Loucy (cell line): ENCODE results near the gene DSC2.

ENCODE experiments used
- H2AFZ ChIP-seq: fragments of 200-600 bp; sonication (generic); 2 replicates; pipeline ENCODE4 v1.6.0; 2016; ENCODE audit warnings: antibody characterized with exemption, mild to moderate bottlenecking, low read length, moderate library complexity
- H3F3A ChIP-seq: fragments of 200-600 bp; 2 replicates; pipeline ENCODE4 v1.6.0; 2016; ENCODE audit warnings: antibody characterized with exemption, low read depth, mild to moderate bottlenecking
- H3K27me3 ChIP-seq: fragments of 200-600 bp; sonication (generic); 2 replicates; pipeline ENCODE4 v1.6.1; 2014; ENCODE audit warnings: low read length, mild to moderate bottlenecking; ENCODE audit not compliant: insufficient read depth, poor library complexity, severe bottlenecking
- H3K36me3 ChIP-seq: fragments of 200-600 bp; sonication (generic); 2 replicates; pipeline ENCODE4 v1.6.1; 2016; ENCODE audit warnings: low read length; ENCODE audit not compliant: insufficient read depth
- H3K4me1 ChIP-seq: fragments of 200-600 bp; sonication (generic); 2 replicates; pipeline ENCODE4 v1.5.1; 2014; ENCODE audit warnings: low read length, mild to moderate bottlenecking; ENCODE audit not compliant: insufficient read depth, poor library complexity, severe bottlenecking
- H3K4me2 ChIP-seq: fragments of 200-600 bp; sonication (generic); 2 replicates; pipeline ENCODE4 v1.6.0; 2014; ENCODE audit warnings: antibody characterized with exemption, low read length, low read depth, mild to moderate bottlenecking; ENCODE audit not compliant: poor library complexity, severe bottlenecking
- H3K4me3 ChIP-seq: fragments of 200-600 bp; sonication (generic); 2 replicates; pipeline ENCODE4 v1.5.1; 2014; ENCODE audit warnings: low read length, mild to moderate bottlenecking, mixed read lengths; ENCODE audit not compliant: poor library complexity, severe bottlenecking
- H3K79me2 ChIP-seq: fragments of 200-600 bp; sonication (generic); 2 replicates; pipeline ENCODE4 v1.6.1; 2014; ENCODE audit warnings: low read length; ENCODE audit not compliant: insufficient read depth
- H3K9ac ChIP-seq: fragments of 200-600 bp; sonication (generic); 2 replicates; pipeline ENCODE4 v1.6.0; 2014; ENCODE audit warnings: mild to moderate bottlenecking, low read depth, low read length, moderate library complexity; ENCODE audit not compliant: poor library complexity, severe bottlenecking
- H3K9me2 ChIP-seq: fragments of 200-600 bp; sonication (generic); replicated peaks from 2 replicates; pipeline ENCODE4 v1.6.1; 2016; ENCODE audit warnings: low read depth, low read length, mixed read lengths
- H3K9me3 ChIP-seq: fragments of 200-600 bp; sonication (generic); 2 replicates; pipeline ENCODE4 v1.6.1; 2014; ENCODE audit warnings: mild to moderate bottlenecking, antibody characterized with exemption, low read length, low read depth; ENCODE audit not compliant: insufficient read depth
- H4K20me1 ChIP-seq: fragments of 200-600 bp; sonication (generic); 2 replicates; pipeline ENCODE4 v1.6.0; 2014; ENCODE audit warnings: antibody characterized with exemption, low read length, mild to moderate bottlenecking; ENCODE audit not compliant: insufficient read depth, poor library complexity, severe bottlenecking
- CTCF ChIP-seq: fragments of 200-600 bp; sonication (generic); conservative IDR thresholded peaks from 2 replicates; pipeline ENCODE4 v1.5.1; 2014; ENCODE audit warnings: mild to moderate bottlenecking, antibody characterized with exemption, low read length
- EZH2phosphoT487 ChIP-seq: fragments of 200-600 bp; IDR thresholded peaks from 2 replicates; pipeline ENCODE4 v1.6.1; 2018; ENCODE audit warnings: antibody characterized with exemption, mild to moderate bottlenecking, moderate library complexity, borderline replicate concordance

The DSC2 gene

GRCh38 chr18:31056296-31056695, 45.9 kb downstream of the DSC2 start:
- no peaks in the 10 kb centered on the region for H3K36me3 ChIP-seq
- no peaks in the 10 kb centered on the region for H3K79me2 ChIP-seq
- H3K9me3 ChIP-seq = no peaks in the 10 kb centered on the region
- no peak overlapping the region for H2AFZ ChIP-seq
- H3F3A ChIP-seq = no peaks in the 10 kb centered on the region
- H3K4me1 ChIP-seq = no peaks in the 10 kb centered on the region
- H3K9me2 ChIP-seq = no peaks in the 10 kb centered on the region
- H3K27me3 ChIP-seq = no peaks in the 10 kb centered on the region
- no peak overlapping the region for H3K4me2 ChIP-seq
- no peaks in the 10 kb centered on the region for H4K20me1 ChIP-seq
- TF ChIP-seq EZH2phosphoT487 (no peak), CTCF (no peak)
- H3K9ac ChIP-seq = no peak overlapping the region
- no peak overlapping the region for H3K4me3 ChIP-seq

GRCh38 chr18:31050635-31051034, 51.6 kb downstream of the DSC2 start:
- H2AFZ ChIP-seq = no peak overlapping the region
- H3K79me2 ChIP-seq = no peaks in the 10 kb centered on the region
- no peaks in the 10 kb centered on the region for H4K20me1 ChIP-seq
- H3K9me3 ChIP-seq = no peaks in the 10 kb centered on the region
- H3K4me2 ChIP-seq = no peak overlapping the region
- no peak for TF ChIP-seq CTCF
- TF ChIP-seq EZH2phosphoT487 = no peak
- no peak overlapping the region for H3K4me3 ChIP-seq
- H3K36me3 ChIP-seq = no peaks in the 10 kb centered on the region
- no peaks in the 10 kb centered on the region for H3F3A ChIP-seq
- H3K27me3 ChIP-seq = no peaks in the 10 kb centered on the region
- H3K9me2 ChIP-seq = no peaks in the 10 kb centered on the region
- H3K9ac ChIP-seq = no peak overlapping the region
- H3K4me1 ChIP-seq = no peaks in the 10 kb centered on the region

- Histone ChIP-seq H3K9ac (no peak overlapping the region), H2AFZ (no peak overlapping the region), H3K4me3 (no peak overlapping the region), H3K4me1 (no peaks in the 10 kb centered on the region), H3F3A (no peaks in the 10 kb centered on the region), H3K4me2 (no peak overlapping the region), H3K27me3 (no peaks in the 10 kb centered on the region), H3K36me3 (no peaks in the 10 kb centered on the region), H3K79me2 (no peaks in the 10 kb centered on the region), H3K9me2 (no peaks in the 10 kb centered on the region), H3K9me3 (no peaks in the 10 kb centered on the region), H4K20me1 (no peaks in the 10 kb centered on the region)
- TF ChIP-seq CTCF (no peak), EZH2phosphoT487 (no peak)
Observed at GRCh38 chr18:31049189-31049588, 53.0 kb downstream of the DSC2 start.
